CD14-positive monocyte (primary cell): ENCODE measurements around the gene IFT122. TPM values are rescaled to one million over a fixed set of nuclear protein-coding genes. Genes with fewer than 3 reads are reported as not detected.
"Not testable (repeated sequence)": the region's sequence is repeated elsewhere in the genome, so short reads cannot be mapped to it uniquely, and the experiment has no call there.

Experiments
- DNase-seq, 3 donors: peaks; one replicate each; pipeline ENCODE4 v3.0.0-alpha.2; 2011 to 2022
- H2AFZ ChIP-seq: 2 replicates; pipeline ENCODE4 v1.6.0; 2012; ENCODE audit warnings: mild to moderate bottlenecking, low read depth, low read length, inconsistent platforms; ENCODE audit not compliant: insufficient read depth, poor library complexity, severe bottlenecking
- H3K27ac ChIP-seq, 2 donors: 1 replicate in 1 of 2; 2 replicates in 1 of 2; pipeline ENCODE4 v1.5.1; 2012 to 2013; ENCODE audit warnings: low read length in 2 of 2, control low read depth in 1 of 2, inconsistent platforms in 1 of 2, low read depth in 1 of 2, mild to moderate bottlenecking in 1 of 2
- H3K27me3 ChIP-seq, 2 donors: one replicate each; pipeline versions ENCODE4 v1.6.0 to v1.6.1; 2011 to 2013; ENCODE audit warnings: low read length in 2 of 2; ENCODE audit not compliant: control insufficient read depth in 2 of 2, insufficient read depth in 2 of 2
- H3K36me3 ChIP-seq, 2 donors: replicated peaks in 1 of 2; 1 replicate in 1 of 2; 2 replicates in 1 of 2; pipeline versions ENCODE4 v1.5.1 to v1.6.1; 2012 to 2013; ENCODE audit warnings: low read length in 2 of 2, control low read depth in 1 of 2, inconsistent platforms in 1 of 2, mild to moderate bottlenecking in 1 of 2; ENCODE audit not compliant: insufficient read depth in 2 of 2, control insufficient read depth in 1 of 2
- H3K4me1 ChIP-seq, 2 donors: 1 replicate in 1 of 2; 2 replicates in 1 of 2; pipeline versions ENCODE4 v1.5.1 to v1.6.1; 2012 to 2013; ENCODE audit warnings: low read length in 2 of 2, control low read depth in 1 of 2, inconsistent platforms in 1 of 2, mild to moderate bottlenecking in 1 of 2, moderate library complexity in 1 of 2; ENCODE audit not compliant: insufficient read depth in 2 of 2, control insufficient read depth in 1 of 2
- H3K4me2 ChIP-seq: replicated peaks from 2 replicates; pipeline ENCODE3; 2012; ENCODE audit warnings: low read length, moderate library complexity, mild to moderate bottlenecking; ENCODE audit not compliant: poor library complexity, severe bottlenecking; ENCODE audit errors: extremely low read depth
- H3K4me3 ChIP-seq, 3 experiments: fragments of 200-600 bp in 1 of 3; sonication (generic) in 1 of 3; replicated peaks in 1 of 3; 1 replicate in 2 of 3; 2 replicates in 1 of 3; pipeline ENCODE4 v1.5.1; 2011 to 2013; ENCODE audit warnings: low read length in 3 of 3, mild to moderate bottlenecking in 3 of 3, control low read depth in 2 of 3, low read depth in 2 of 3, inconsistent platforms in 1 of 3, moderate library complexity in 1 of 3
- H3K79me2 ChIP-seq: 2 replicates; pipeline ENCODE4 v1.6.0; 2012; ENCODE audit warnings: mild to moderate bottlenecking, control low read depth, inconsistent platforms, low read length, moderate library complexity; ENCODE audit not compliant: insufficient read depth
- H3K9ac ChIP-seq: 2 replicates; pipeline ENCODE4 v1.6.0; 2017; ENCODE audit warnings: low read length, mild to moderate bottlenecking; ENCODE audit not compliant: insufficient read depth, poor library complexity, severe bottlenecking
- H3K9me3 ChIP-seq, 2 donors: replicated peaks in 1 of 2; 1 replicate in 1 of 2; 2 replicates in 1 of 2; pipeline versions ENCODE4 v1.5.1 to v1.6.1; 2012 to 2013; ENCODE audit warnings: low read length in 2 of 2, control low read depth in 1 of 2; ENCODE audit not compliant: control insufficient read depth in 1 of 2, insufficient read depth in 1 of 2
- H4K20me1 ChIP-seq: 2 replicates; pipeline ENCODE4 v1.6.0; 2012; ENCODE audit warnings: mild to moderate bottlenecking, low read length, control low read depth, moderate library complexity; ENCODE audit not compliant: insufficient read depth
- H3K27ac Mint-ChIP-seq, 7 donors: one replicate each; pipeline ENCODE4 v1.8.0; 2020; ENCODE audit warnings: mild to moderate bottlenecking in 7 of 7, mixed read lengths in 7 of 7, moderate library complexity in 6 of 7, inconsistent platforms in 2 of 7
- H3K27me3 Mint-ChIP-seq, 3 donors: one replicate each; pipeline ENCODE4 v1.8.0; 2021 to 2022; ENCODE audit warnings: low read depth in 3 of 3, mild to moderate bottlenecking in 3 of 3, mixed read lengths in 3 of 3, moderate library complexity in 3 of 3, inconsistent platforms in 1 of 3
- H3K36me3 Mint-ChIP-seq, 2 donors: one replicate each; pipeline ENCODE4 v1.8.0; 2020; ENCODE audit warnings: mixed read lengths in 2 of 2, inconsistent platforms in 1 of 2, mild to moderate bottlenecking in 1 of 2
- H3K4me1 Mint-ChIP-seq: one replicate; pipeline ENCODE4 v1.8.0; 2020; ENCODE audit warnings: mild to moderate bottlenecking, mixed read lengths
- H3K4me3 Mint-ChIP-seq, 2 donors: one replicate each; pipeline ENCODE4 v1.8.0; 2020; ENCODE audit warnings: mild to moderate bottlenecking in 2 of 2, mixed read lengths in 2 of 2, moderate library complexity in 1 of 2
- H3K9me3 Mint-ChIP-seq, 7 donors: one replicate each; pipeline ENCODE4 v1.8.0; 2020 to 2022; ENCODE audit warnings: mixed read lengths in 7 of 7, mild to moderate bottlenecking in 6 of 7, moderate library complexity in 6 of 7, inconsistent platforms in 2 of 7
- CTCF ChIP-seq: fragments of 200-600 bp; IDR thresholded peaks from one replicate; pipeline ENCODE4 v1.8.0; 2022; ENCODE audit warnings: antibody characterized with exemption, mild to moderate bottlenecking
- WGBS: methylation state at CpG from one replicate; pipeline ENCODE4 v1.1.5; 2013; ENCODE audit warnings: missing lambda C conversion rate; ENCODE audit not compliant: insufficient coverage; 5-methylcytosine and 5-hydroxymethylcytosine counted together
- intact Hi-C, 2 donors: fragments of 100-400 bp; cut with micrococcal nuclease; formaldehyde crosslinking; loops; one replicate each; pipeline versions ENCODE4 v1.15.0 to v1.15.1; 2023
- polyA plus RNA-seq, 3 donors: library from polyadenylated mRNA; depleted of rRNA in 1 of 3; unstranded in 2 of 3; stranded (reverse) in 1 of 3; fragments of 300-500 nt in 2 of 3; fragments of >200 nt in 1 of 3; fragmentation: Illumina TruSeq in 2 of 3; gene quantifications; 1 replicate in 2 of 3; 2 replicates in 1 of 3; pipeline ENCODE4 v1.2.3, GENCODE V29; 2012 to 2021

Gene IFT122
- polyA plus RNA-seq, 3 donors, result 3.3 to 12.2 (median 3.6) TPM

GRCh38 chr3:129514110-129514509 lies 74.1 kb downstream of the IFT122 start:
- Histone ChIP-seq H3K36me3 (peaks cover 19 to 64% of the 10 kb centered on the region in 2 donors), H3K9ac (no peak overlapping the region), H3K4me3 (no peak overlapping the region), H2AFZ (no peak overlapping the region), H3K4me1 (no peaks in the 10 kb centered on the region), H3K4me2 (no peak overlapping the region), H3K27ac (no peak overlapping the region), H3K27me3 (no peaks in the 10 kb centered on the region), H3K79me2 (no peaks in the 10 kb centered on the region), H4K20me1 (no peaks in the 10 kb centered on the region), H3K9me3 (no peaks in the 10 kb centered on the region)
- 93% methylated on average over 10 of the region's 10 CpGs for WGBS
- no peak for TF ChIP-seq CTCF
- H3K4me1 Mint-ChIP-seq, result no peaks in the 10 kb centered on the region
- no peak for DNase-seq
- H3K9me3 Mint-ChIP-seq, result peaks cover 0 to 5% (median 0%) of the 10 kb centered on the region in 7 donors
- H3K27ac Mint-ChIP-seq, result no peak overlapping the region
- H3K4me3 Mint-ChIP-seq, result no peak overlapping the region
- peaks cover 0 to 2% (median 0%) of the 10 kb centered on the region in 3 donors for H3K27me3 Mint-ChIP-seq
- H3K36me3 Mint-ChIP-seq, result peaks cover 57 to 62% of the 10 kb centered on the region in 2 donors
- intact Hi-C loops, result no loop called here

GRCh38 chr3:129514563-129514962 lies 74.5 kb downstream of the IFT122 start:
- Histone ChIP-seq H3K4me2 (no peak overlapping the region), H3K9me3 (no peaks in the 10 kb centered on the region), H4K20me1 (no peaks in the 10 kb centered on the region), H3K36me3 (peaks cover 19 to 63% of the 10 kb centered on the region in 2 donors), H3K4me3 (no peak overlapping the region), H3K79me2 (no peaks in the 10 kb centered on the region), H3K27ac (no peak overlapping the region), H3K9ac (no peak overlapping the region), H2AFZ (no peak overlapping the region), H3K4me1 (no peaks in the 10 kb centered on the region), H3K27me3 (no peaks in the 10 kb centered on the region)
- no peaks in the 10 kb centered on the region for H3K4me1 Mint-ChIP-seq
- WGBS, result 94% methylated on average over 6 of the region's 6 CpGs
- TF ChIP-seq CTCF, result no peak
- H3K9me3 Mint-ChIP-seq, result peaks cover 0 to 5% (median 0%) of the 10 kb centered on the region in 7 donors
- H3K27ac Mint-ChIP-seq, result peak overlapping the region in 1 of 7 donors; percentile 12
- H3K36me3 Mint-ChIP-seq, result peaks cover 54 to 57% of the 10 kb centered on the region in 2 donors
- no peaks in the 10 kb centered on the region for H3K27me3 Mint-ChIP-seq
- DNase-seq, result no peak
- no peak overlapping the region for H3K4me3 Mint-ChIP-seq
- intact Hi-C loops, result no loop called here

- H2AFZ ChIP-seq, H3K9me3 ChIP-seq, DNase-seq, H4K20me1 ChIP-seq, H3K4me1 Mint-ChIP-seq, H3K9ac ChIP-seq, H3K4me1 ChIP-seq, H3K79me2 ChIP-seq, H3K27me3 Mint-ChIP-seq, intact Hi-C loops, H3K9me3 Mint-ChIP-seq, H3K27ac ChIP-seq, H3K27me3 ChIP-seq, H3K4me2 ChIP-seq, H3K4me3 ChIP-seq, H3K4me3 Mint-ChIP-seq: not testable (repeated sequence)
- WGBS, result 95% methylated on average over 10 of the region's 25 CpGs
- peaks cover 56 to 58% of the 10 kb centered on the region in 2 donors for H3K36me3 Mint-ChIP-seq
- H3K27ac Mint-ChIP-seq, result peak overlapping the region in 1 of 7 donors; percentile 12
- H3K36me3 ChIP-seq, result peaks cover 19 to 57% of the 10 kb centered on the region in 2 donors
Measured at GRCh38 chr3:129515108-129515820, 75.2 kb downstream of the IFT122 start.
